Measurements from ENCODE around the gene ELMO3.

DNA sequence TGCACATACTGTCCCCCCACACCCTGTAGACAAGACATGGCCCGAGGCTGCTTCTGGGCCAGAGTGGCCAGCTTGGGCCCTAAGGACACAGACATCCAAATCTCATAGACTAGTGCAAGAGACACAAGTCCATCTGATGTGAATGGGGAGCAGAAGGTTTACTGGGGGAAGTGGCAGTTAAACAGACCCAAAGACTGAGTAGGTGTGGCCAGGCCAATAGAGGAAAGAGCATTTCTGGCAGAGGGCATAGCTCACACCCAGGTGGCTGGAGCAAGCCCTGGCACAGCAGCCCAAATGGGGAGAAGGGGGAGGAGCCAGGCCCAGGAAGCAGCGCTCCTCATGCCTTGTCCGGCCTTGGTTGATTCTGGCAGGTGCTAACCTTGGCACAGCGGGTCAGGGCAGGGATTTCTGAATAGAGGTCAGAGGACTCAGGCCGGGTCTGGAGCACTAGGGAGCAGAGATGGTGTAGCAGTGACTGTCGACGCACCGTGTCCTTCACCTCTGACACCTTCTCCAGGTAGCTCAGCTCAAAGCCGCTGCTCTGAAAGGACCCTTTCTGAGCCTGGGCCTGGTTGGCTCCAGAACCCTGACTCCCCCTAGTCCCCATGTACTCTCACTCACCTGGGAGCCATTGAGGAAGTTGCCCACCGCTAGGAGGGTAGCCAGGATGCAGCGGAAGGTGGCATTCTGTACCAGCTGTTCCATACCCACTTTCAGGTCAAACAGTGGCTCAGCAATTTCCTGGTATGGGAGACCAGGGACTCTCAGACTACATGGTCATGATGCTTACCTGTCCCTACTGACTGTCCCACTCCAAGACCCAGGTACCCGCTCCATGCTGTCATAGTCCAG lies 32.1 kb downstream of the ELMO3 start:
- TF ChIP-seq, protein P1, sequence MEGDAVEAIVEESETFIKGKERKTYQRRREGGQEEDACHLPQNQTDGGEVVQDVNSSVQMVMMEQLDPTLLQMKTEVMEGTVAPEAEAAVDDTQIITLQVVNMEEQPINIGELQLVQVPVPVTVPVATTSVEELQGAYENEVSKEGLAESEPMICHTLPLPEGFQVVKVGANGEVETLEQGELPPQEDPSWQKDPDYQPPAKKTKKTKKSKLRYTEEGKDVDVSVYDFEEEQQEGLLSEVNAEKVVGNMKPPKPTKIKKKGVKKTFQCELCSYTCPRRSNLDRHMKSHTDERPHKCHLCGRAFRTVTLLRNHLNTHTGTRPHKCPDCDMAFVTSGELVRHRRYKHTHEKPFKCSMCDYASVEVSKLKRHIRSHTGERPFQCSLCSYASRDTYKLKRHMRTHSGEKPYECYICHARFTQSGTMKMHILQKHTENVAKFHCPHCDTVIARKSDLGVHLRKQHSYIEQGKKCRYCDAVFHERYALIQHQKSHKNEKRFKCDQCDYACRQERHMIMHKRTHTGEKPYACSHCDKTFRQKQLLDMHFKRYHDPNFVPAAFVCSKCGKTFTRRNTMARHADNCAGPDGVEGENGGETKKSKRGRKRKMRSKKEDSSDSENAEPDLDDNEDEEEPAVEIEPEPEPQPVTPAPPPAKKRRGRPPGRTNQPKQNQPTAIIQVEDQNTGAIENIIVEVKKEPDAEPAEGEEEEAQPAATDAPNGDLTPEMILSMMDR (IDR thresholded peaks at IDR 0.05; ENCODE audit: poor library complexity, severe bottlenecking) = no peak
- TF ChIP-seq TAF1 (IDR thresholded peaks at IDR 0.05; ENCODE audit: low read depth) (no peak), POLR2AphosphoS5 (IDR thresholded peaks at IDR 0.05) (no peak), MXI1 (conservative IDR thresholded peaks at IDR 0.05; ENCODE audit: poor library complexity, severe bottlenecking) (no peak), EZH2 (IDR thresholded peaks at IDR 0.05; ENCODE audit: borderline replicate concordance, insufficient read depth, low read length, poor library complexity, severe bottlenecking) (no peak)
- TF ChIP-seq, protein P2, sequence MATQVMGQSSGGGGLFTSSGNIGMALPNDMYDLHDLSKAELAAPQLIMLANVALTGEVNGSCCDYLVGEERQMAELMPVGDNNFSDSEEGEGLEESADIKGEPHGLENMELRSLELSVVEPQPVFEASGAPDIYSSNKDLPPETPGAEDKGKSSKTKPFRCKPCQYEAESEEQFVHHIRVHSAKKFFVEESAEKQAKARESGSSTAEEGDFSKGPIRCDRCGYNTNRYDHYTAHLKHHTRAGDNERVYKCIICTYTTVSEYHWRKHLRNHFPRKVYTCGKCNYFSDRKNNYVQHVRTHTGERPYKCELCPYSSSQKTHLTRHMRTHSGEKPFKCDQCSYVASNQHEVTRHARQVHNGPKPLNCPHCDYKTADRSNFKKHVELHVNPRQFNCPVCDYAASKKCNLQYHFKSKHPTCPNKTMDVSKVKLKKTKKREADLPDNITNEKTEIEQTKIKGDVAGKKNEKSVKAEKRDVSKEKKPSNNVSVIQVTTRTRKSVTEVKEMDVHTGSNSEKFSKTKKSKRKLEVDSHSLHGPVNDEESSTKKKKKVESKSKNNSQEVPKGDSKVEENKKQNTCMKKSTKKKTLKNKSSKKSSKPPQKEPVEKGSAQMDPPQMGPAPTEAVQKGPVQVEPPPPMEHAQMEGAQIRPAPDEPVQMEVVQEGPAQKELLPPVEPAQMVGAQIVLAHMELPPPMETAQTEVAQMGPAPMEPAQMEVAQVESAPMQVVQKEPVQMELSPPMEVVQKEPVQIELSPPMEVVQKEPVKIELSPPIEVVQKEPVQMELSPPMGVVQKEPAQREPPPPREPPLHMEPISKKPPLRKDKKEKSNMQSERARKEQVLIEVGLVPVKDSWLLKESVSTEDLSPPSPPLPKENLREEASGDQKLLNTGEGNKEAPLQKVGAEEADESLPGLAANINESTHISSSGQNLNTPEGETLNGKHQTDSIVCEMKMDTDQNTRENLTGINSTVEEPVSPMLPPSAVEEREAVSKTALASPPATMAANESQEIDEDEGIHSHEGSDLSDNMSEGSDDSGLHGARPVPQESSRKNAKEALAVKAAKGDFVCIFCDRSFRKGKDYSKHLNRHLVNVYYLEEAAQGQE (IDR thresholded peaks at IDR 0.05; ENCODE audit: borderline replicate concordance) = no peak

Data from neural cell (in vitro differentiated cells).